Mammary epithelial cell (primary cell): Measurements from ENCODE around the gene PPP1R37.

Experiments
- CTCF ChIP-seq, 2 donors: IDR thresholded peaks in 1 of 2; conservative IDR thresholded peaks in 1 of 2; 2 replicates each; pipeline ENCODE4 v1.5.1; 2011 to 2012; ENCODE audit warnings: inconsistent platforms in 2 of 2, low read length in 2 of 2, mild to moderate bottlenecking in 2 of 2, control low read depth in 1 of 2, low read depth in 1 of 2; ENCODE audit not compliant: insufficient read depth in 1 of 2; ENCODE audit errors: extremely low read depth in 1 of 2
- EZH2 ChIP-seq: IDR thresholded peaks from 2 replicates; pipeline ENCODE4 v1.6.1; 2012; ENCODE audit warnings: low read length, inconsistent platforms, borderline replicate concordance

GRCh38 chr19:45069056-45069455 lies 23.9 kb upstream of the PPP1R37 start:
- TF ChIP-seq CTCF (conservative IDR thresholded peaks at IDR 0.05 in 1 of 2, IDR thresholded peaks at IDR 0.05 in 1 of 2; ENCODE audit: extremely low read depth in 1 of 2, insufficient read depth in 1 of 2, low read depth in 1 of 2, low read length in 2 of 2) (no peak), EZH2 (no peak)
